WTC11 (cell line): ENCODE results near the gene ABTB2.

ENCODE experiments used
- ATF3 ChIP-seq: sonication (generic); formaldehyde crosslinking; conservative IDR thresholded peaks from 2 replicates; pipeline ENCODE4 v1.8.1; 2022; ENCODE audit warnings: mild to moderate bottlenecking, missing genetic modification reagents
- CTCF ChIP-seq: fragments of 200-600 bp; IDR thresholded peaks from 2 replicates; pipeline ENCODE4 v1.8.0; 2022; ENCODE audit warnings: antibody characterized with exemption
- HMGXB4 ChIP-seq: sonication (generic); formaldehyde crosslinking; IDR thresholded peaks from 2 replicates; pipeline ENCODE4 v1.8.1; 2023; ENCODE audit warnings: mild to moderate bottlenecking, moderate library complexity, missing genetic modification reagents
- JUN ChIP-seq: sonication (generic); formaldehyde crosslinking; IDR thresholded peaks from 2 replicates; pipeline ENCODE4 v1.8.0; 2023; ENCODE audit warnings: mild to moderate bottlenecking, missing genetic modification reagents
- SMAD3 ChIP-seq: sonication (generic); formaldehyde crosslinking; IDR thresholded peaks from 2 replicates; pipeline ENCODE4 v1.8.0; 2022; ENCODE audit warnings: missing genetic modification reagents, mild to moderate bottlenecking, borderline replicate concordance
- ZNF219 ChIP-seq: sonication (generic); formaldehyde crosslinking; IDR thresholded peaks from 2 replicates; pipeline ENCODE4 v1.8.0; 2023; ENCODE audit warnings: missing genetic modification reagents, mild to moderate bottlenecking, borderline replicate concordance
- ZNF281 ChIP-seq: sonication (generic); formaldehyde crosslinking; IDR thresholded peaks from 2 replicates; pipeline ENCODE4 v1.8.0; 2023; ENCODE audit warnings: mild to moderate bottlenecking, missing genetic modification reagents
- TF ChIP-seq, protein P1 (sequence below): sonication (generic); formaldehyde crosslinking; IDR thresholded peaks from 2 replicates; pipeline ENCODE4 v1.8.1; 2022; ENCODE audit warnings: mild to moderate bottlenecking, missing genetic modification reagents, moderate library complexity, borderline replicate concordance

- no peak for TF ChIP-seq ZNF281
- no peak for TF ChIP-seq SMAD3 (CRISPR knock-in tag)
- no peak for TF ChIP-seq ZNF219 (CRISPR knock-in tag)
- TF ChIP-seq JUN (CRISPR knock-in tag), result no peak
- no peak for TF ChIP-seq CTCF
- TF ChIP-seq, protein P1, sequence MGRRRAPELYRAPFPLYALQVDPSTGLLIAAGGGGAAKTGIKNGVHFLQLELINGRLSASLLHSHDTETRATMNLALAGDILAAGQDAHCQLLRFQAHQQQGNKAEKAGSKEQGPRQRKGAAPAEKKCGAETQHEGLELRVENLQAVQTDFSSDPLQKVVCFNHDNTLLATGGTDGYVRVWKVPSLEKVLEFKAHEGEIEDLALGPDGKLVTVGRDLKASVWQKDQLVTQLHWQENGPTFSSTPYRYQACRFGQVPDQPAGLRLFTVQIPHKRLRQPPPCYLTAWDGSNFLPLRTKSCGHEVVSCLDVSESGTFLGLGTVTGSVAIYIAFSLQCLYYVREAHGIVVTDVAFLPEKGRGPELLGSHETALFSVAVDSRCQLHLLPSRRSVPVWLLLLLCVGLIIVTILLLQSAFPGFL (CRISPR knock-in tag), result no peak
- no peak for TF ChIP-seq HMGXB4 (CRISPR knock-in tag)
- no peak for TF ChIP-seq ATF3 (CRISPR knock-in tag)
Observed at GRCh38 chr11:34212566-34212965, 145.2 kb downstream of the ABTB2 start.
